HG03378 (cell line): ENCODE data around the gene OR7G3.

Source experiments
- ATAC-seq: cut with Tn5 transposase; IDR thresholded peaks from one replicate; pipeline ENCODE4 v1.9.1; 2021; ENCODE audit warnings: mild to moderate bottlenecking, moderate library complexity; ENCODE audit not compliant: unreplicated experiment

OR7G3 gene

GRCh38 chr19:9109959-9110358 lies 16.8 kb downstream of the OR7G3 start:
- no peak for ATAC-seq

GRCh38 chr19:9107375-9107774 lies 19.4 kb downstream of the OR7G3 start, which contains the start of gene OR7G2:
Gene OR7G2 (minus strand): TSS chr19:9107475. CDS start chr19:9103243, 4,232 bp downstream.
- no peak for ATAC-seq

DNA sequence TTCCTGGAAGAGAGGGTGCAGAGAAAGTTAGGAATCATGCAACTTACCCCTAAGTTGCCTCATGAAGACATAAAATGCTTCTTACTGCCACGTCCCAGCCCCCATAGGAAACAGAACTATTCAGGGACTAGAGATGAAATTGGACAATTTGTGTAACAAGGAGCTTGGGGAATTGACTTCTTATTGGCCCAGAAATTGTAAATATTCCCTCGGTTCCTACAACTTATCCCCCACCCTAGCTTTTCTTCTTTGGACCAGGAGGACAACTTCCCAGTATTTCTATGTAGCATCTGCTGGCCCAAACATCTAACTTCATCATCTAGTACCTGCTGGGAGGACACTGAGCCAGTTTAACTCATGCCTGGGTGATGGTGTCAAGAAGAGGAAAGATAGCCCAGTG lies 40.0 kb downstream of the OR7G3 start, which contains the start of gene OR1M1:
TSS of gene OR1M1 (plus strand) at position 301 of the 400 bp plus-strand sequence. CDS start 6,184 bp downstream, outside the sequence.
- no peak for ATAC-seq

GRCh38 chr19:9078651-9079050 lies 48.1 kb downstream of the OR7G3 start:
- no peak for ATAC-seq

DNA sequence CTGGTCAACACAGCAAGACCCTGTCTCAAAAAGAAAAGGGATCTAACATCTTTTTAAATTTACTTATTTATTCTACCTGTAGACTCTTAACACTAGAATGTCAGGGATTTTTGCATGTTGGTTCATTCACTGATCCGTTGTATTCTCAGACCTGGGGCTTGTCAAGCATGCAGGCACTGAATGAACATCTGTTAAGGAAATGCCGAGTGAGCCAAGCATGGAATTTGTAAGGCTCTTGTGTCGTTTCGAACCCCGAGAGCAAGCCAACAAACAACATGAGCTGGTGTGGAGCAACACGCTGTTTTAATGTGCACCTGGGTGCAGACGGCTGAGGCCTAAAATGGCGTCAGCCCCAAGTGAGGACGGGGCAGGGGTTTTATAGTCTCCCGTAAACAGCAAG lies 49.8 kb downstream of the OR7G3 start:
- ATAC-seq, result no peak
